ENCODE measurements around the gene LRRC3. TPM values are rescaled to one million over a fixed set of nuclear protein-coding genes. Genes with fewer than 3 reads are reported as not detected.
A peak's percentile ranks its signal among the peaks of the same experiment; 100 is the strongest.

The LRRC3 gene
- total RNA-seq, 4 donors from 2014 or later = 2.9 to 5.8 (median 3.2) TPM

GRCh38 chr21:44509539-44509938 is 54.2 kb downstream of the LRRC3 start:
- WGBS, 2 donors = 39 to 58% methylated on average over 12 of the region's 12 CpGs
- DNase-seq (ENCODE audit: low spot score in 2 of 2) = peak in 1 of 2 donors; percentile 28
- no peak for TF ChIP-seq CTCF (IDR thresholded peaks at IDR 0.05)
- no peak for TF ChIP-seq POLR2A (IDR thresholded peaks at IDR 0.05)
- intact Hi-C loops (cut with DNase I; ENCODE audit: low total_unique reads) = no loop called here
- H3K4me3 ChIP-seq (ENCODE audit: low read depth, poor library complexity, severe bottlenecking) = no peak overlapping the region

- TF ChIP-seq CTCF (IDR thresholded peaks at IDR 0.05) = no peak
- no peak for TF ChIP-seq POLR2A (IDR thresholded peaks at IDR 0.05)
- WGBS, 2 donors = 23 to 26% methylated on average over 10 to 14 of the region's 18 CpGs
- H3K4me3 ChIP-seq (ENCODE audit: low read depth, poor library complexity, severe bottlenecking) = no peak overlapping the region
- DNase-seq (ENCODE audit: low spot score in 2 of 2) = no peak
- intact Hi-C loops (cut with DNase I; ENCODE audit: low total_unique reads) = loop anchor here (5.0 kb wide), 1 partner anchor 282 kb away; no protein-coding TSS in a partner anchor
Measured at GRCh38 chr21:44510109-44510507, 54.8 kb downstream of the LRRC3 start.

GRCh38 chr21:44510508-44511218 is 55.4 kb downstream of the LRRC3 start:
- DNase-seq (ENCODE audit: low spot score in 2 of 2) = no peak
- 5 to 13% methylated on average over 20 to 31 of the region's 36 CpGs for WGBS, 2 donors
- TF ChIP-seq POLR2A (IDR thresholded peaks at IDR 0.05) (no peak), CTCF (IDR thresholded peaks at IDR 0.05) (peak in 1 of 3 donors; percentile 27)
- intact Hi-C loops (cut with DNase I; ENCODE audit: low total_unique reads) = loop anchor here (5.0 kb wide), 1 partner anchor 282 kb away; no protein-coding TSS in a partner anchor
- H3K4me3 ChIP-seq (ENCODE audit: low read depth, poor library complexity, severe bottlenecking) = no peak overlapping the region

GRCh38 chr21:44511219-44511937 is 56.1 kb downstream of the LRRC3 start:
- no peak overlapping the region for H3K4me3 ChIP-seq (ENCODE audit: low read depth, poor library complexity, severe bottlenecking)
- WGBS, 2 donors = 78% methylated on average over 11 of the region's 11 CpGs
- intact Hi-C loops (cut with DNase I; ENCODE audit: low total_unique reads) = loop anchor here (5.0 kb wide), 1 partner anchor 281 kb away; no protein-coding TSS in a partner anchor
- no peak for DNase-seq (ENCODE audit: low spot score in 2 of 2)
- no peak for TF ChIP-seq CTCF (IDR thresholded peaks at IDR 0.05)
- TF ChIP-seq POLR2A (IDR thresholded peaks at IDR 0.05) = no peak

Other genes starting within 250 kb of the LRRC3 start
- gene ICOSLG, start 214.6 kb upstream of the LRRC3 start, total RNA-seq = 10 to 100 TPM in 2 of 4 donors, 1 to 10 TPM in 2; 4.2 to 11.9 (median 7.8) TPM
- not detected for gene DNMT3L, start 193.6 kb upstream of the LRRC3 start, total RNA-seq
- under 1 TPM in 3 of 4 donors, not detected in 1; 0.12 to 0.21 (median 0.19) TPM for gene AIRE, start 169.6 kb upstream of the LRRC3 start, total RNA-seq
- gene PFKL, start 155.5 kb upstream of the LRRC3 start, total RNA-seq = 100 to 1,000 TPM; 104 to 145 (median 136) TPM
- gene CFAP410, start 116.1 kb upstream of the LRRC3 start, total RNA-seq = 10 to 100 TPM; 21.3 to 40.1 (median 25.2) TPM
- gene TRPM2, start 101.9 kb upstream of the LRRC3 start, total RNA-seq = 1 to 10 TPM; 1.9 to 9.4 (median 2.2) TPM
- 1 to 10 TPM in 1 of 4 donors, not detected in 3; 3.0 TPM for gene KRTAP10-1, start 84.7 kb downstream of the LRRC3 start, total RNA-seq
- gene KRTAP10-2, start 96.0 kb downstream of the LRRC3 start, total RNA-seq = 1 to 10 TPM in 1 of 4 donors, not detected in 3; 9.3 TPM
- gene KRTAP10-3, start 103.3 kb downstream of the LRRC3 start, total RNA-seq = 1 to 10 TPM in 1 of 4 donors, not detected in 3; 4.8 TPM
- gene KRTAP10-4, start 118.2 kb downstream of the LRRC3 start, total RNA-seq = 1 to 10 TPM in 1 of 4 donors, not detected in 3; 6.3 TPM
- 1 to 10 TPM in 1 of 4 donors, not detected in 3; 6.1 TPM for gene KRTAP10-5, start 125.1 kb downstream of the LRRC3 start, total RNA-seq
- 1 to 10 TPM in 1 of 4 donors, not detected in 3; 1.3 TPM for gene KRTAP10-6, start 137.0 kb downstream of the LRRC3 start, total RNA-seq
- gene KRTAP10-7, start 145.1 kb downstream of the LRRC3 start, total RNA-seq = 10 to 100 TPM in 1 of 4 donors, 1 to 10 TPM in 1, not detected in 2; 2.4 to 11.0 TPM
- gene KRTAP10-8, start 156.6 kb downstream of the LRRC3 start, total RNA-seq = 1 to 10 TPM in 1 of 4 donors, not detected in 3; 4.6 TPM
- 1 to 10 TPM in 1 of 4 donors, not detected in 3; 4.7 TPM for gene KRTAP10-9, start 171.6 kb downstream of the LRRC3 start, total RNA-seq
- gene KRTAP10-10, start 181.8 kb downstream of the LRRC3 start, total RNA-seq = 1 to 10 TPM in 1 of 4 donors, not detected in 3; 5.3 TPM
- gene KRTAP10-11, start 190.9 kb downstream of the LRRC3 start, total RNA-seq = 1 to 10 TPM in 1 of 4 donors, not detected in 3; 6.5 TPM
- gene KRTAP12-4, start 199.1 kb downstream of the LRRC3 start, total RNA-seq = not detected
- gene KRTAP12-3, start 202.4 kb downstream of the LRRC3 start, total RNA-seq = 10 to 100 TPM in 1 of 4 donors, not detected in 3; 13.2 TPM
- gene KRTAP12-2, start 211.4 kb downstream of the LRRC3 start, total RNA-seq = 10 to 100 TPM in 1 of 4 donors, not detected in 3; 17.5 TPM
- gene KRTAP12-1, start 226.7 kb downstream of the LRRC3 start, total RNA-seq = 10 to 100 TPM in 1 of 4 donors, not detected in 3; 12.3 TPM
- 1 to 10 TPM in 1 of 4 donors, not detected in 3; 2.1 TPM for gene KRTAP10-12, start 241.7 kb downstream of the LRRC3 start, total RNA-seq